ENCODE data around the gene EFHD2.
"Not testable (repeated sequence)": the region's sequence is repeated elsewhere in the genome, so short reads cannot be mapped to it uniquely, and the experiment has no call there.

Gene EFHD2

GRCh38 chr1:15430787-15431570, 21.3 kb downstream of the EFHD2 start:
- no peak for DNase-seq (ENCODE audit: low read depth)

GRCh38 chr1:15431571-15431948, 21.9 kb downstream of the EFHD2 start:
- no peak for DNase-seq (ENCODE audit: low read depth)

GRCh38 chr1:15432324-15432723, 22.6 kb downstream of the EFHD2 start:
- no peak for DNase-seq (ENCODE audit: low read depth)

DNA sequence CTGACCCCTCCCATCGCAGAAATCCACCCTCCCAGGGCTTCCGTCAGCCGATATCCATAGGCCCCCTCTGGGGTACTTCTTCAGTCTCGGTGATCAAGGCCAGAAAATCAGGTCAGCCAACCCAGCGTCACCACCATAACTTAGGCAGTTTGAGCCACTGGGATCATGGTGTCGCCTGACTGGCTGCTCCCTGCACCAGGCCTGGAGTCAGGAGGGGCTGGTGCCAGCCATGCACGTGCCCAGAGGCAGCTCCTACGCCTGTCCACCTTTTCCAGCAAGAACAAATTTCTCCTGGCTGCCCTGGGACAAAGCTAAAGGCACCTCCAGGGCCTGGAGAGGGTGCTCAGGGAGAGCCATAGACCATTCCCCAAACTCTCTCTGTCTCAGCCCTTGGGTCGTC, 23.8 kb downstream of the EFHD2 start:
- DNase-seq (ENCODE audit: low read depth) = no peak

DNA sequence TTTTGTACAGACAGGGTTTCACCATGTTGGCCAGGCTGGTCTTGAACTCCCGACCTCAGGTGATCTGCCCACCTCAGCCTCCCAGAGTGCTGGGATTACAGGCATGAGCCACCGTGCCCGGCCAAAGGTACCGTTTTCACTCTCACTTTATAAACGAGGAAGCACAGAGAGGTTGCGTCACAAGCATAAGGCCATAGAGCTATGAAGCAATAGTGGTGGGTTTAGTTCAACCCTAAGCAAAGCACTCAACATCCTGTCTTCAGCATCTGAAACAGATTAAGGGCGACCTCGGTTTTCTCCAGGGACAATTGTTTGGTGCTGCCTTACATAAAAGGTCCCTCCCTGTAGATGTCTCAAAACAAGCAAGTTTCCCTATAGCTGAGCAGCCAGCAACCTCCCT, 25.1 kb downstream of the EFHD2 start:
- DNase-seq (ENCODE audit: low read depth) = not testable (repeated sequence)

DNA sequence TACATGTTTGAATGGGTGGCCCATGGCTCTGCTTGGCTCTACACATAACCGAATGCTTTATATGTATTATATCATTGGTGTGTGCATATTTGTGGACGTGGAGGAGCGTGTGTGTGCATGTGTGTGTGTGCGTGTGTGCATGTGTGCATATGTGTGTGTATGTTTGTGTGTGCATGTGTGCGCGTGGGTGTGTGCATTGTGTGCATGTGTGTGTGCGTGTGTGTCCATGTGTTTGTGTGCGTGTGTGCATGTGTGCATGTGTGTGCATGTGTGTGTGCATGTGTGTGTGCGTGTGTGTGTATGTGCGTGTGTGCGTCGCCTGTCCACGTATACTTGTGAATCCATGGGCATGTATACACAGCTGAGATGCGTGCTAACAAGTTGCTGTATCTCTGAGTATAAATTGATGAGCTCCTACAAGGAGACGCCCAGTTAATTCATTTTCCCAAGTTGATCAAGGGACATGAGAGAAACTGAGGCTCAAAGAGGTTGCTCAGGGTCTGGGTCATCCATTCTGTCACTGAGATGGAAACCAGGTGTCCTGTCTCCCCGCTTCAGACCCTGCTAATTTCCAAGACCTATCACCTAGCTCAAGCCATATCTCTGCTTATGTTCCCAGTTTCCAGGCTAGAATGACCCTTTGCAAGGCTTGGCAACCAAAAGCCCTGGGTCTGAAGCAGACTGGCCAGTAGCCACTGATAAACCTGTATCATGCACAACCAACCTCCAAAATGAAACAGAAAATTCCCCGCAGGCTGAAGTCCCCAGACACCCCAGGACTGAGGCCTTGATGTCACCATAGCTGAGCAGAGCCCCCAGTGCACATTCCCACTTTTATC, 25.8 kb downstream of the EFHD2 start:
- no peak for DNase-seq (ENCODE audit: low read depth)

DNA sequence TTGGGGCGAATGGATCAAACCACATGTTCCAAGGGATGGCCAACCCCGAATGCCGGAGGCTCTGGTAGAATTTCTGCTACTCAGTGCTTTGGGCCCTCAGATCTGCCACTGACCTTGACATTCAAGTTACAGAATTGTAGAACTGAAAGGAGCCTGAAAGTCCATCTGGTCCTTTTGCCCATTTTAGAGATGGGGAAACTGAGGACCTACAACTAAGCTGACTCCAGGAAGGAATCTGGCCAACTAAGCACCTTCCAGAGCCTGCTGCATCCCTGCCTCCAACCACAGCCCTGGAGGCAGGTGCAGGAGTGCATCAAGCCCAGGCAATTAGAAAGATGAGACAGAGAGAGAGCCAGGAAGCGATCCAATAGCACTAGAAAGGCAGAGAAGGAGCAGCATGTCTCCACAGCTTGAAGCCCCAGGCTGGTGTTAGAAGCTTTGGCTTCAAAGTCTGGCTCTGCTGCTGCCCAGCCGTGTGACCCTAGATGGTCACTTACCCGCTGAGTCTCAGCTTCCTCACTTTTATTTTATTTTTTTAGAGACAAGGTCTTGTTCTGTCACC, 27.3 kb downstream of the EFHD2 start:
- no peak for DNase-seq (ENCODE audit: low read depth)

DNA sequence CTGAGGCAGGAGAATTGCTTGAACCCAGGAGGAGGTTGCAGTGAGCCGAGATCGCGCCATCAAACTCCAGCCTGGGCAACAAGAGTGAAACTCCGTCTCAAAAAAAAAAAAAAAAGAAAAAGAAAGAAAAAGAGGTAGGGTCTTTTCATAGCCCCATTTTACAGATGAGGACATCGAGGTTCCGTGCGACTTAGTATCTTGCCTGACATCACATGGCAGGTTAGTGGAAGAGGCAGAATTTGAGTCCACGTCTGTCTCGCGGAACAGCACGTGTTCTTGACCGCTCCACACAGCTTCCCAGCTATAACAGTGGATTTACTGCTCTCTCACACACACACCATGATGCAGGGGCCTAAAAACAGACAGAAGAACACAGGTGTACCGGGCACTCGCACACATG, 29.6 kb downstream of the EFHD2 start:
- no peak for DNase-seq (ENCODE audit: low read depth)

DNA sequence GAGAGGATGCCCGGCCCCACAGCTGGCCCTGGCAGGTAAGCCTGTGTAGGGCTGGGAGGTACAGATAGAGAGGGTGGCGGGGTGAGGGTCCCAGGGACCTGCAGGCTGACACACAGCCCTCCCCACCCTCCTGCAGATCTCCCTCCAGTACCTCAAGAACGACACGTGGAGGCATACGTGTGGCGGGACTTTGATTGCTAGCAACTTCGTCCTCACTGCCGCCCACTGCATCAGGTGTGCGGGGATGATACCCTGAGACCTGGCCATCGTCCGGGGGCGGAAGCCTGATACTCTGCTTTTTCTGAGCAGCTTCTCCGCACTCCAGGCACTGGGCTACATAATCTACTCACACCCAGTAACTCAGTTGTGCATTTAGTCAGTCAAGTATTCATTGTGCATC, 30.7 kb downstream of the EFHD2 start:
- DNase-seq (ENCODE audit: low read depth) = no peak

GRCh38 chr1:15441247-15441646, 31.6 kb downstream of the EFHD2 start:
- DNase-seq (ENCODE audit: low read depth) = no peak

DNA sequence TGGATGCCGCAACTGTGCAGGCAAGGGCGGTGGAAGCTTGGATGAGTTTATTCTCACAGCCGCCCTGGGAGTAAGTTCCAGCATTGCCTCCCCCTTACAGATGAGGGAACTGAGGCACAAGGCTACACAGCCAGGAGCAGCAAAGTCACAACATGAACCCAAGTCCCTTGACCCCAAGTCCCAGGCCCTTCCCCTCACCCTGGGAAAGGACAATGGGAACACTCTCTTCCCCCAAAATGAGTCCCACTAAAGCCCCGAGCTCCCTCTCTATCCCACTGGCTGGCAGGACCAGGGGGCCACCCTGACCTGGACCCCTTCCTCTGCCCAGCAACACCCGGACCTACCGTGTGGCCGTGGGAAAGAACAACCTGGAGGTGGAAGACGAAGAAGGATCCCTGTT, 32.4 kb downstream of the EFHD2 start:
- DNase-seq (ENCODE audit: low read depth) = no peak

- no peak for DNase-seq (ENCODE audit: low read depth)
Observed at GRCh38 chr1:15442759-15443158, 33.1 kb downstream of the EFHD2 start.

DNA sequence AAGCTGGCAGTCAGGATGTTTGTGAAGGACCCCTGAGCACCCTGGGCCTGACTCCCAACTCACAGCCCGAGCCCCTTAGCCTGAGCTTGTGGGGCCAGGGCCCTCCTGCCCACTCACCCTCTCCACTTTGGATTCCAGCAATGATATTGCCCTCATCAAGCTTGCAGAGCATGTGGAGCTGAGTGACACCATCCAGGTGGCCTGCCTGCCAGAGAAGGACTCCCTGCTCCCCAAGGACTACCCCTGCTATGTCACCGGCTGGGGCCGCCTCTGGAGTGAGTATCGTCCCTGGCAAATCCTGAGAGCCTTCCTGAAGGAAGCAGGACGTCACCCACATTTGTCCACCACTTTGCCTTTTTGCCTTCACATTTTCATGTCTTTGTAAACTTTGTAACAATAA, 33.6 kb downstream of the EFHD2 start:
- DNase-seq (ENCODE audit: low read depth) = no peak

DNA sequence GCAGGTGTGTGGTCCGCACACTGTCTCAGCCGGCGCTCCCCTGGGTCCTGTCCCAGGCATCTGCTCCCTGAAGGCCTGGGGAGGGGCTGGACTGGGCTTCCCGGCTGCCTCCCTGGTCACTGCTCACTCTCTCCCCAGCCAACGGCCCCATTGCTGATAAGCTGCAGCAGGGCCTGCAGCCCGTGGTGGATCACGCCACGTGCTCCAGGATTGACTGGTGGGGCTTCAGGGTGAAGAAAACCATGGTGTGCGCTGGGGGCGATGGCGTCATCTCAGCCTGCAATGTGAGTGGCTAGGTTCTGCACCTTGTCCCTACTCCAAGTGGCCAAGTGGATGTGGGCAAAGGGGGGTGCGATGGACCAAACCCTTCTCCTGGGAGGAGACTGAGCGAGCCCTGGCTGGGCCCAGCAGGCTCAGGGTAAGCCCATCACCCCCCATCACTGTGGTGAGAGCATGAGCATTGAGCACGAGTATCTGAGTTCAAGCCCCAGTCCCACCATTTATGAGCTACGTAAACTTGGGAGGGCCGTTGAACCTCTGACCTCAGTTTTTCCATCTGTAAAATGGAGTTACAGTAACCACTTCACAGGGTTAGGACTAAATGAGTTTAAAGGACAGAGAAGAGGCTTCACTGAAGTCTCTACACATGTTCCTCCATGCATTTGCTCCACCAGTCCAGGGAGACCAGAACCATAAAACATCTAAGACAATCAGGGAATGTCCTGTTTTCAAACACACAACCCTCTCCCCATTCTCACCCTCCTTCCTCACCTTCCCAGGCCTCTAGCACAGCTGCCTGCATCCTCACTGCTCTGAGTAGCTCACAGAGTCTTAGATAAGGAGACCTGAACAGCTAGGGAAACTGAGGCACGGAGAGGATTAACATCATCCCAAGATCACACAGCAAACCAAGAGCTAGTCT, 35.0 kb downstream of the EFHD2 start:
- no peak for DNase-seq (ENCODE audit: low read depth)

GRCh38 chr1:15445390-15446122, 35.9 kb downstream of the EFHD2 start:
- no peak for DNase-seq (ENCODE audit: low read depth)

GRCh38 chr1:15446212-15446611, 36.5 kb downstream of the EFHD2 start:
- DNase-seq (ENCODE audit: low read depth) = no peak

- no peak for DNase-seq (ENCODE audit: low read depth)
Observed at GRCh38 chr1:15448877-15449462, 39.3 kb downstream of the EFHD2 start.

- DNase-seq (ENCODE audit: low read depth) = no peak
Observed at GRCh38 chr1:15449567-15449966, 39.9 kb downstream of the EFHD2 start.

DNA sequence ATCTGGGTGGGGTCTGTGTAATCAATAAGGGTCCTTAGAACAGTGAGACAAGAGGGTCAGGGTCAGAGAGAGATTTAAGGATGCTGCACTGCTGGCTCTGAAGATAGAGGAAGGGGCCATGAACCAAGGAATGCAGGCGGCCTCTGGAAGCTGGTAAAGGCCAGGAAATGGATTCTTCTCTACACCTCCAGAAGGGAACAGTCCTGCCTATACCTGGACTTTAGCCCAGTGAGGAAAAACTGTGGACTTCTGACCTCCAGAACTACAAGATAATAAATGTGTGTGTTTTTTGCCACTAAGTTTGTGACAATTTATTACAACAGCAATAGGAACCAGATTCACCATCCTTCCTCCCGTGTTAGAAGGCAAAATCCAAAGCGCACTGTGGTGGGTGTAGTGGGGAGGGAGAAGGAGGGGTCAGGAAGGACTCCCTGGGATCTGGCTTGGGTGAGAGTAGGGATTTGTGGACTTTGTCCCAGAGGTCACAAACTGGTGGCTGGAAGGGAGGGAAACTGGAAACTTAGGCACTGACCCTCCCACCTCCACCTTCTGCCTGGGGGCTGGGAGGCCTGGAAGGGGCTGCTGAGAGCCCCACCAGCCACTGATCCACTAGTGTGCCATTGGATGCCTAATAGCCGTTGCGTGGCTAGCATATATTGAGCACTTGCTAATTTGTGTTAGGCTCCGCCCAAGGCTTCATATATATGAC, 41.5 kb downstream of the EFHD2 start:
- DNase-seq (ENCODE audit: low read depth) = no peak

DNA sequence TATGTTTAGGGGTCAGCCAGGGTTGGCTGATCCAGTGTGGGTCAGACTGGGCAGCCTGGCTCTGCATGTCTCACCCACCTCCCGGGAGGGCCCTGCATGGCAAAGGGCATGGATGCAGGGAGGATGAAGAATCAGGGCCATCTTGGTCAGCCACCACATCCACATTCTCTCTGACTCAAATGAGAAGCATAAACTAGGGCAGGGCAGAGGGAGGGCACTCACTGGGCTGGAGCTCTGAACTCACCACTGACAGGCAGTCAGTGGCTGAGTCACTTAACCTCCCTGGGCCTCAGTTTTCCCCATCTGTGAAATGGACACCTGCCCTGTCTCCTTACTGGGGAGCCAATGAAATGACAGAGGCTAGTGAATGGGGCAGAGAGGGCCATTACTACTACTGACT, 42.5 kb downstream of the EFHD2 start:
- no peak for DNase-seq (ENCODE audit: low read depth)
